NCI-H146 treated with DMSO at 0.1 percent for 48 hours (cell line): ENCODE results near the gene DNAH10.

Experiments
- DNase-seq: peaks from one replicate; lab custom pipeline; 2025; ENCODE audit not compliant: unreplicated experiment; lab: John Stamatoyannopoulos, UW

DNAH10 gene

GRCh38 chr12:123962513-123962912 is 200.4 kb downstream of the DNAH10 start:
- no peak for DNase-seq

- DNase-seq: no peak
Observed at GRCh38 chr12:123963821-123964220, 201.7 kb downstream of the DNAH10 start.

DNA sequence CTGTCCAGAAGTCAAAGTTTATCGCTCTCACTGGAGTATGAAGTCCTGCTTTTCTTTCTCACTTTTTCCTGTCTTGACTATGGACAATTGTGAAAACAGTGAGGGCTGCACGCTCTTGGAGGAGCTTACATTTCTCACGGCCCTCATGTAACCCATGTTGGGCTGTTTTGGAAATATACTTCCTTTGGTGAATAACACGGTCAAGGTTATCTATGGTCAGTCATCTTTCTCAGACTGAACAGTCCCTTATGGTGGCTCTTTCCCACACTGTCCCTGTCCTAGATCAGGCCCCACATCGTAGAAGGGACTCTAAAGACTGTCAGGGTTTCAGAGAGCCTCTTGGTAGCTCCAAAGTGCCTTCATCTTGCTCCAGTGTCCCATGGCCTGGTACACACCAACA is 203.3 kb downstream of the DNAH10 start:
- DNase-seq: no peak

DNA sequence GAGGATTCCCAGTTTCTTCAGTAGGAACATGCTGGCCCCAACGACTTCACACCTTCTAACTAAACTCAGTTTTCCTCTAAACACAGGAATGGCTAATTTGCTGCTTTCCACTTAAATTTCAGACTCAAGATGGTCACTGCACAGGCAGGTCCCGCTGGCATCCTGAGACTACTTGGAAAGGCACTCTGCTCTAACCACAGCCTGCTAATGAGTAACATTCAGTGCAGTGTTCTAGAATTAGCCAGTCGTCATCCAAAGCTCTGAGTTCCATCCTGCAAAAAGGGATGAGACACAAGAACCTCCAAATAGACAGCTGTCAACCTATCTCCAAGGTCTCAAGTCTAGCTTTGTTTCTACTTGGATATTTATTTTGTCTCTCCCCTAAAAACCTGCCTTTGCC is 204.5 kb downstream of the DNAH10 start:
- DNase-seq: no peak

DNA sequence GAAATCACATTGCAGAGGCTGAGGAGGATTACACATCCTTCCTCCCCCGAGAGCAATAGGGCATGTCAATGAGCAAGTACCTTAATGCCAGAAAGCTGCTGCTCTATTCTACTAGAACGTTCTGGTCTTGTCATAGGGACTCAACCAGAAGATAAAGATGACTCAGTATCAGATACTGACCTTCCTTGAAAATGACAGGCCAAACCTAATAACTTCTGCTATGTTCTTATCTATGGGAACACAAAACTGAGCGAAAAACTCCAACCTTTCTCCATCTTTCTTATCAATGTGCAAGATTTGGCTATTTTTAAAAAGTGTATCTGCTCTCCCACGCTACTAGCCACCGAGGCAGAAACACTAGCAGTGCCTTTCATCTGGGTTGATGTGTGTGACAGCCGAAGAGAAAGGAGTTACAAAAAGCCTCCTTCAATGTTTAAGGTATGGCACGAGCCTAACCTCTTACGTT is 205.1 kb downstream of the DNAH10 start:
- DNase-seq: no peak

- DNase-seq: no peak
Observed at GRCh38 chr12:123971449-123971769, 209.3 kb downstream of the DNAH10 start.

DNA sequence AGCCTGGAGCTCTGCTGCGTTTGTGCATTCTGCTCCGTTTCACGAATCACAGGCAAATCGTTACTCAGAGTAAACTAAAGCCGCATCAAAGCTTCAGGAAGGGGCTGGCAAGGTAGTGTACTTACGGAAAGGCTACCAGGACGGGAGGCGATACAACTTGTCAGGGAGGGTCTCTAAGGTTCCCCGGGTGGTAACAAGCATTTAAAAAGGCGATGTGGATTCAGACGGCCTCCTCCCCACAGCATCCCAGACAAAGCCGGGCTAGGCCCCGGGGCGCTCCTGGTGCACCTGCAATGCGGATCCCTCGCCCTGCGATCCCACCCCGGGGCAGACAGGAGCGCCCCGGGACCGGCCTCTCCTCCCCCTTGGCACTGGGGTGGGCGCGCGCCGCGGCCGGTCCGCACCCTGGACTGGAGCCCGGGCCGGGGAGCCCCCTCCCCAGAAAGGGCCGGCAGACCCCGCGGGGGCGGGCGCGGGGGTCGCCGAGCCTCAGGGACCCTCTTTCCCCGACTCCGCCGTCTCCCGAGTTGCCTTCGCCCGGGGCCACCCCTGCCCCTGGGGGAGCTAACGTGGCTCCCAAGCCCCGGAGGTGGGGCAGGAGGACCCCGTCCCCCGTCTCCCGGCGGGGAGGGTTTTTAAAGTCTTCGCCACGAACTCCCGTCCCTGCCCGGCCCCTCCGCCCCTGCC is 209.8 kb downstream of the DNAH10 start:
- peak; percentile 36 for DNase-seq

DNA sequence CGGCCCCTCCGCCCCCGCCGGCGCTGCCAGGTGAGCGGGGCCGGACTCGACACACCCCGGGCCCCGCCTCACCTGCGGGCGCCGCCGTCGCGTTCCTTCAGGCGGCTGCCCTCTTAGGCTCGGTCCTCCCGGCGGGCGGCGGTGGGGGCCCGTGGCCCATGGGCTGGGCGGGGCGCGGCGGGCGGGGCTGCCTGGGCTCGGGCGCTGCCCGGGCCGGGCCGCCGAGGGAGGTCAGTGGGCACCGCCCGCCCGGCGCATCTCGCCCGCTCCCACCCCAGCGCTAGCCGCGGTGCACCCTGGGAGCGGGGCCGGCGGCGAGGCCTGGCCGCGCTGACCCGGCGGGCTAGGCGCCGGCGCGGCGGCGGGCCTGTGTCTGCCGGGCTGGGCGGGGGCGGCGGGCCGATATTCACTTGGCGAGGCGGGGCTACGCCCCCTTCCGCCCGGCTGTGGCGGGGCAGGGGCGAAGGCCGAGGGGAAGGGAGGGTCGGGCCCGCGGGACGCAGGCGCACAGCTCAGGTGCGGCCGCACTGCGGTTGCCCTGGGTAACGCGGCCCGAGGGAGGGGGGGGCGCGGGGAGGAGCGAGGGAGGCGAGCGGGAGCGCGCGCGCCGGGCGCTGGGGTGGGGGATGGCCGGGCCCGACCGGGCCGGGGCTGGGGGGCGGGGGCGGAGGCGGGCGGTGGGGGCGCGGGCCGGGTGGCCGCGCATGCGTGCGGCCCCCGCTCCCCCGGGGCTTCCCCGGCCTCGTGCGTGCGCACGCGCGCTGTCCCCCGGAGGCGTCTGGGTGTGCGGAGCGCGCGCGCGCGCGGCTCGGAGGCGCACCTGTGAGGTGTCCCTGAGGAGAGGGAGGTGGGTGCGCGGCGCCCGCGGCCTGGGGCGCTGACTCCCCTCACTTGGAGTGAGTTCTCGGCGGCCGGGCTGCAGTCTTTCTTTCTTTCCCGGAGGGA is 210.6 kb downstream of the DNAH10 start, which contains the start of the genes CCDC92 and ZNF664:
Gene CCDC92, minus strand, starts transcription at position 375 of the 945 bp plus-strand sequence. CDS start 28,526 bp downstream, outside the sequence.
Gene ZNF664, plus strand, starts transcription at position 759 of the 945 bp plus-strand sequence. CDS start 38,930 bp downstream, outside the sequence.
- DNase-seq: peak; percentile 89

GRCh38 chr12:123973552-123974341 is 211.6 kb downstream of the DNAH10 start:
- DNase-seq: peak; percentile 42

DNA sequence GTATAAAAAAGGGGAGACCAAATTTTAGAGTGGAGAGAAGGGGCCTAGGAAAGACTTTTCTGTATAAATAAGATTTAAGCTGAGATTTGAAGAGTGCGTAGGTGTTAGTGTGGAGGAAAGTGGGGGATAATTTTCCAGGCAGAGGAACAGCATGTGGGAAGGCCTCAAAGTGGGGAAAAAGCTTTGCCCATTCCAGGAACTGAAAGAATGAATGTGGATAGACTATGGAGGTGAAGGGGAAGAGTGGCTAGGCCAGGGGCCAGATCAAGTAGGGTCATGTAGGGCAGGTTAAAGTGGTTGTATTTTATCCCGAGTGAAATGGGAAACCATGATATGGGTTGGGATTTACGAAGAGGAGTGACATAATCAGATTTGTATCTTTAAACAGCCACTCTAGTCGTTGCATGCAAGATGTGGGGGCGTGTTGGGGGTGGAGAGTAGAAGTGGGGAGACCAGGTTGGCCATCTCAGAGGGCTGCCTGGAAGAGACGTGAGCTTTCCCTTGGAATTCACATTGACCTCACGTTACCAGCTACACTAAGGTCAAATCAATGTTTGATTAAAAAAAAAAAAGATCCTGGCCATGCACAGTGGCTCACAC is 214.2 kb downstream of the DNAH10 start:
- no peak for DNase-seq

- no peak for DNase-seq
Observed at GRCh38 chr12:123979566-123979965, 217.5 kb downstream of the DNAH10 start.

DNA sequence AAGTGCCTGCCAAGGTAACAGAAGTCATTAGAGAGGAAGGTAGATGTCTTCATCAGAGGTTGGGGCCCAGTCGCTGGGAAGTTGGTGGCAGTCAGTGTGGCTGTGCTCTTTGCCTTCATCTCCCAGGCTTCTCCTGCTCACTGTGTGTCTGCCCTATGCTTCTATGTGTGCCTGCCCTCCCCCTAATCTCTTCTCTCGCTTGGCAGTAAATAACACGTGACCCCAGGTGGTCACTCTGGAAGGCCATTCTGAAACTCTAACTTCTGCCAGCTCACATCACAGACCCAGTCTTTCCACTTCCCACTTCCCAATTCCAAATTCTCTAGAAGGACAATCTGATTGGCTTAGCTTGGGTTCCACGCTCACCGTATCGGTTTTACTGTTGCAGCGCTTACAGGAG is 220.2 kb downstream of the DNAH10 start:
- DNase-seq: no peak

DNA sequence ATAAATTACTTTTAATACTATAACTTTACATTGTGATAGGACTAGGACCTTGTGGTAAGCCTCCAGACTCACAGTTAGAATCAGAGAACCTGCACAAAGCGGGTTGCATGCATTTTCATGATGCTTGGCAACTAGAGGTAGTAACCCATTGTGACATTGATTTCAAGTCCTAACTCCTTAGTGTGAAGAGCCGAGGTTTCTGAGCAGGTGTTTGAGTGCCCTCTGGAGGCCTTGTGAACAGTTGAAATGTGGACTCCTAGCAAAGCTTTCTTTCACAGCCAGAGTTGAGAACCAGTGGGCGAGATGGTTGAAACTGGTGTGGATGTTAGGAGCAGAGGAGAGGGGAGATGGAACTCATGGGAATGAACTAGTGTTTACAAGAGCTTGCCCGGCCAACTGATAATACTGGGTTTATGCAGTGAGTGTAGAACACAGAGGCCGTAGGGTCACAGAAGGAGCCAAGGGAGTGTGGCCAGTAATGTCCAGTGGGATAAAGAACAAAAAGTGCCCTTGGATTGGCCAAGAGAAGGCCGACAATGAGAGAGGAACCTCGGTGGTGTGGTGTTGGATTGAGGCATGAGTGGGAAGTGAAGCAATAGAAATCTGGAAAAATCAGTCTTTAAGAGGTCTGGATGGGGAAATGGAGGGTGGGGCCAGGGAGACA is 221.9 kb downstream of the DNAH10 start:
- DNase-seq: no peak

DNA sequence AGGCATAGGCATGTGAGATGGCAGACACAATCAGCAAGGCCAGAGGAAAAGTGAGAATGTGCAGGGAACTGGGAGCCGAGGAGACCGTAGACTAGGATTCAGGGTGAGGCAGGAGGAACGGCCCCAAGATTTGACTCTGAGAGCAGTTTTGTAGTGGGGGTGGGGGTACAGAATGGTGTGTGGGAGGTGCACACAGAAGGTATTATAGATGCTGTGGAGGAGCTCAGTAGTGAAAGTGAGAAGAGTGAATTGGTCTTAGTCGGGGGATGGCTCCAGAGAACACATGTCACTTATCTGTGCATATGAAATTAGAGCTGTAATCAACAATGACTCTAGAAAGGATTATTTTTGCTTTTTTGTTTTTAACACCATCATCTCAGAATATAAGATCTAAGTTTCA is 222.8 kb downstream of the DNAH10 start:
- no peak for DNase-seq
